ENCODE results near the gene PHLPP1.

PHLPP1 gene

GRCh38 chr18:62795813-62796212 is 80.5 kb downstream of the PHLPP1 start:
- H3K4me3 ChIP-seq (ENCODE audit: low read length): no peak overlapping the region
- DNase-seq: no peak
- H4K20me1 ChIP-seq (ENCODE audit: insufficient read depth, low read length): no peaks in the 10 kb centered on the region
- H3K79me2 ChIP-seq (ENCODE audit: low read length): no peaks in the 10 kb centered on the region
- H3K27me3 ChIP-seq (replicated peaks; ENCODE audit: insufficient read depth, low read length): no peaks in the 10 kb centered on the region
- H3F3A ChIP-seq (ENCODE audit: insufficient read depth, low read length): no peaks in the 10 kb centered on the region; the same call in 1 of the 2 replicates
- H3K4me1 ChIP-seq (ENCODE audit: low read length): no peaks in the 10 kb centered on the region
- no peaks in the 10 kb centered on the region for H3K36me3 ChIP-seq (replicated peaks; ENCODE audit: insufficient read depth, low read length)
- H3K9me2 ChIP-seq (replicated peaks; ENCODE audit: insufficient read depth, low read length): no peaks in the 10 kb centered on the region
- H3K9ac ChIP-seq (ENCODE audit: low read length): no peak overlapping the region
- no peak overlapping the region for H3K4me2 ChIP-seq (ENCODE audit: low read depth, low read length)
- no peak overlapping the region for H3K27ac ChIP-seq (ENCODE audit: low read length)
- no peaks in the 10 kb centered on the region for H3K9me3 ChIP-seq (replicated peaks; ENCODE audit: insufficient read depth, low read length)
- H2AFZ ChIP-seq (ENCODE audit: low read length): no peak overlapping the region
- TF ChIP-seq CTCF (IDR thresholded peaks at IDR 0.05; ENCODE audit: low read length) (no peak), EZH2 (optimal IDR thresholded peaks at IDR 0.05; ENCODE audit: low read depth, low read length) (no peak), EZH2phosphoT487 (IDR thresholded peaks at IDR 0.05; ENCODE audit: low read length) (no peak)

GRCh38 chr18:62796216-62796621 is 80.9 kb downstream of the PHLPP1 start:
- Histone ChIP-seq H3K9me2 (replicated peaks; ENCODE audit: insufficient read depth, low read length) (no peaks in the 10 kb centered on the region), H3K4me3 (ENCODE audit: low read length) (no peak overlapping the region), H3K27ac (ENCODE audit: low read length) (no peak overlapping the region), H3K79me2 (ENCODE audit: low read length) (no peaks in the 10 kb centered on the region), H3K27me3 (replicated peaks; ENCODE audit: insufficient read depth, low read length) (no peaks in the 10 kb centered on the region), H3K36me3 (replicated peaks; ENCODE audit: insufficient read depth, low read length) (no peaks in the 10 kb centered on the region), H3K9me3 (replicated peaks; ENCODE audit: insufficient read depth, low read length) (no peaks in the 10 kb centered on the region), H3K4me1 (ENCODE audit: low read length) (no peaks in the 10 kb centered on the region), H3F3A (ENCODE audit: insufficient read depth, low read length) (no peaks in the 10 kb centered on the region; the same call in 1 of the 2 replicates), H2AFZ (ENCODE audit: low read length) (no peak overlapping the region), H4K20me1 (ENCODE audit: insufficient read depth, low read length) (no peaks in the 10 kb centered on the region), H3K4me2 (ENCODE audit: low read depth, low read length) (no peak overlapping the region), H3K9ac (ENCODE audit: low read length) (no peak overlapping the region)
- TF ChIP-seq EZH2phosphoT487 (IDR thresholded peaks at IDR 0.05; ENCODE audit: low read length): no peak
- no peak for TF ChIP-seq CTCF (IDR thresholded peaks at IDR 0.05; ENCODE audit: low read length)
- TF ChIP-seq EZH2 (optimal IDR thresholded peaks at IDR 0.05; ENCODE audit: low read depth, low read length): no peak
- no peak for DNase-seq

GRCh38 chr18:62797329-62797728 is 82.0 kb downstream of the PHLPP1 start:
- Histone ChIP-seq H3K4me3 (ENCODE audit: low read length) (no peak overlapping the region), H4K20me1 (ENCODE audit: insufficient read depth, low read length) (no peaks in the 10 kb centered on the region), H3K9me2 (replicated peaks; ENCODE audit: insufficient read depth, low read length) (no peaks in the 10 kb centered on the region), H3K27ac (ENCODE audit: low read length) (no peak overlapping the region), H3F3A (ENCODE audit: insufficient read depth, low read length) (no peaks in the 10 kb centered on the region), H3K4me1 (ENCODE audit: low read length) (no peaks in the 10 kb centered on the region), H3K36me3 (replicated peaks; ENCODE audit: insufficient read depth, low read length) (no peaks in the 10 kb centered on the region), H2AFZ (ENCODE audit: low read length) (no peak overlapping the region), H3K27me3 (replicated peaks; ENCODE audit: insufficient read depth, low read length) (no peaks in the 10 kb centered on the region), H3K9me3 (replicated peaks; ENCODE audit: insufficient read depth, low read length) (no peaks in the 10 kb centered on the region), H3K79me2 (ENCODE audit: low read length) (no peaks in the 10 kb centered on the region), H3K4me2 (ENCODE audit: low read depth, low read length) (no peak overlapping the region), H3K9ac (ENCODE audit: low read length) (no peak overlapping the region)
- DNase-seq: no peak
- TF ChIP-seq CTCF (IDR thresholded peaks at IDR 0.05; ENCODE audit: low read length): no peak
- TF ChIP-seq EZH2 (optimal IDR thresholded peaks at IDR 0.05; ENCODE audit: low read depth, low read length): no peak
- no peak for TF ChIP-seq EZH2phosphoT487 (IDR thresholded peaks at IDR 0.05; ENCODE audit: low read length)
